Testis (tissue), 3 donors: ENCODE data around the gene GPR39. TPM values are rescaled to one million over a fixed set of nuclear protein-coding genes. Genes with fewer than 3 reads are reported as not detected.

Source experiments
- DNase-seq: peaks from one replicate; pipeline ENCODE4 v3.0.0-alpha.2; 2019
- H3K27ac ChIP-seq, 2 donors: fragments of 200-600 bp; sonication (generic); one replicate each; pipeline ENCODE4 v1.5.1; 2019
- H3K27me3 ChIP-seq: fragments of 200-600 bp; sonication (generic); one replicate; pipeline ENCODE4 v1.5.1; 2019
- H3K36me3 ChIP-seq: fragments of 200-600 bp; sonication (generic); one replicate; pipeline ENCODE4 v1.5.1; 2017; ENCODE audit warnings: low read depth; ENCODE audit errors: missing control alignments
- H3K4me1 ChIP-seq: fragments of 200-600 bp; sonication (generic); one replicate; pipeline ENCODE4 v1.5.1; 2019
- H3K4me3 ChIP-seq, 2 donors: fragments of 200-600 bp; sonication (generic); one replicate each; pipeline ENCODE4 v1.5.1; 2017 to 2019
- H3K9me3 ChIP-seq: fragments of 200-600 bp; sonication (generic); one replicate; pipeline ENCODE4 v1.5.1; 2017
- CTCF ChIP-seq, 3 experiments: fragments of 450-650 bp in 2 of 3; fragments of 200-600 bp in 1 of 3; sonication (generic) in 1 of 3; IDR thresholded peaks; one replicate each; pipeline ENCODE4 v1.5.1; 2016 to 2019; ENCODE audit warnings: antibody characterized with exemption in 3 of 3, mild to moderate bottlenecking in 2 of 3, moderate library complexity in 1 of 3
- POLR2A ChIP-seq: fragments of 450-650 bp; IDR thresholded peaks from one replicate; pipeline ENCODE4 v1.6.1; 2017; ENCODE audit warnings: antibody characterized with exemption, mild to moderate bottlenecking, moderate library complexity
- WGBS, 2 donors: methylation state at CpG; one replicate each; pipeline ENCODE4 v1.1.5; 2018; 5-methylcytosine and 5-hydroxymethylcytosine counted together
- intact Hi-C: fragments of 100-400 bp; cut with DNase I; formaldehyde crosslinking; loops from one replicate; pipeline ENCODE4 v1.15.1; 2023; ENCODE audit warnings: low total_unique reads
- polyA plus RNA-seq: library from polyadenylated mRNA; stranded (reverse); fragments of 350-450 nt; fragmentation: Illumina TruSeq; extraction: RNeasy Lipid Tissue Mini Kit (QIAGEN cat#74804); gene quantifications from one replicate; pipeline ENCODE4 v1.2.3, GENCODE V29; 2014; ENCODE audit warnings: low read depth, low replicate concordance; ENCODE audit not compliant: insufficient read depth
- total RNA-seq, 2 donors: library from RNA; depleted of rRNA; stranded (reverse); fragments of >200 nt; gene quantifications; one replicate each; pipeline ENCODE4 v1.2.3, GENCODE V29; 2016

The GPR39 gene
- total and polyA plus RNA-seq, 3 donors from 2014 or later = 2.7 to 19.5 (median 4.0) TPM

GRCh38 chr2:132449868-132450267 is 33.3 kb downstream of the GPR39 start:
- no peaks in the 10 kb centered on the region for H3K27me3 ChIP-seq
- no peak for DNase-seq
- no peak overlapping the region for H3K4me3 ChIP-seq
- TF ChIP-seq CTCF (IDR thresholded peaks at IDR 0.05) (no peak), POLR2A (no peak)
- H3K36me3 ChIP-seq = no peaks in the 10 kb centered on the region
- H3K27ac ChIP-seq = no peak overlapping the region
- WGBS, 2 donors = 77 to 92% methylated on average over 1 of the region's 1 CpG
- no peaks in the 10 kb centered on the region for H3K4me1 ChIP-seq
- H3K9me3 ChIP-seq = no peaks in the 10 kb centered on the region
- intact Hi-C loops = no loop called here

GRCh38 chr2:132460781-132461180 is 44.2 kb downstream of the GPR39 start:
- Histone ChIP-seq H3K4me3 (no peak overlapping the region), H3K4me1 (no peaks in the 10 kb centered on the region), H3K36me3 (no peaks in the 10 kb centered on the region), H3K27ac (no peak overlapping the region), H3K9me3 (no peaks in the 10 kb centered on the region), H3K27me3 (no peaks in the 10 kb centered on the region)
- 68 to 70% methylated on average over 4 of the region's 4 CpGs for WGBS, 2 donors
- intact Hi-C loops = no loop called here
- DNase-seq = no peak
- TF ChIP-seq CTCF (IDR thresholded peaks at IDR 0.05) (no peak), POLR2A (no peak)

- Histone ChIP-seq H3K4me3 (no peak overlapping the region), H3K27me3 (no peaks in the 10 kb centered on the region), H3K4me1 (no peaks in the 10 kb centered on the region), H3K36me3 (no peaks in the 10 kb centered on the region), H3K9me3 (no peaks in the 10 kb centered on the region), H3K27ac (no peak overlapping the region)
- intact Hi-C loops = no loop called here
- DNase-seq = no peak
- WGBS, 2 donors = 45 to 68% methylated on average over 1 of the region's 1 CpG
- no peak for TF ChIP-seq CTCF (IDR thresholded peaks at IDR 0.05)
- no peak for TF ChIP-seq POLR2A
Measured at GRCh38 chr2:132462236-132462635, 45.6 kb downstream of the GPR39 start.

- H3K27ac ChIP-seq = no peak overlapping the region
- H3K27me3 ChIP-seq = no peaks in the 10 kb centered on the region
- no peaks in the 10 kb centered on the region for H3K9me3 ChIP-seq
- H3K4me3 ChIP-seq = no peak overlapping the region
- no peaks in the 10 kb centered on the region for H3K4me1 ChIP-seq
- H3K36me3 ChIP-seq = no peaks in the 10 kb centered on the region
- WGBS, 2 donors = 79 to 83% methylated on average over 4 of the region's 4 CpGs
- DNase-seq = no peak
- TF ChIP-seq CTCF (IDR thresholded peaks at IDR 0.05) (no peak), POLR2A (no peak)
- intact Hi-C loops = no loop called here
Measured at GRCh38 chr2:132463719-132464118, 47.1 kb downstream of the GPR39 start.

- DNase-seq = no peak
- intact Hi-C loops = no loop called here
- TF ChIP-seq POLR2A = no peak
- no peak for TF ChIP-seq CTCF (IDR thresholded peaks at IDR 0.05)
- H3K27me3 ChIP-seq = no peaks in the 10 kb centered on the region
- no peak overlapping the region for H3K4me3 ChIP-seq
- WGBS, 2 donors = 92 to 95% methylated on average over 1 of the region's 1 CpG
- H3K36me3 ChIP-seq = no peaks in the 10 kb centered on the region
- no peaks in the 10 kb centered on the region for H3K9me3 ChIP-seq
- no peak overlapping the region for H3K27ac ChIP-seq
- H3K4me1 ChIP-seq = no peaks in the 10 kb centered on the region
Measured at GRCh38 chr2:132465917-132466316, 49.3 kb downstream of the GPR39 start.
